Stimulated activated CD4-positive, alpha-beta T cell treated with anti-CD3 and anti-CD28 coated beads, Interleukin-4, amount 100 ng/mL, for 24 hours (primary cell): ENCODE measurements around the gene TNIK.

Experiments used
- DNase-seq: peaks from one replicate; pipeline ENCODE4 v3.0.0-alpha.2; 2020

The TNIK gene

DNA sequence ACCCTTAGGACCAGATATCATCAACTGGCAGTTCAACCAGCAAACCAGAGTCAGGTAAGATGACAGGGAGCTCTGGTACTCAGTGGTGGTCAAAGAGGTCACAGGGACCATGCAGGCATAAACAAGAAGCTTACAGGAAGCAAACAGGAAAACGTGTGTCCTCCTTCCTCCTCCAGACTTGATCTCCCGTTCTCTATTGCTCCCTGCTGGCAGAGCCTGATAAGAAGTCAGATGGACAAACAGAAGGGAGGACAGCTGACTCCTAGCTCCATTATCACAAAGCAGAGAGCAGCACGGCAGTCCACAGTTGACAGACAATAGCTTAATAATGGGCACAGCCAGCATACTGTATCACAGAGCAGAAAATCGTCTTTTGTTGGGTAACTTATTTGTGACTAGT lies 277.2 kb downstream of the TNIK start:
- no peak for DNase-seq

DNA sequence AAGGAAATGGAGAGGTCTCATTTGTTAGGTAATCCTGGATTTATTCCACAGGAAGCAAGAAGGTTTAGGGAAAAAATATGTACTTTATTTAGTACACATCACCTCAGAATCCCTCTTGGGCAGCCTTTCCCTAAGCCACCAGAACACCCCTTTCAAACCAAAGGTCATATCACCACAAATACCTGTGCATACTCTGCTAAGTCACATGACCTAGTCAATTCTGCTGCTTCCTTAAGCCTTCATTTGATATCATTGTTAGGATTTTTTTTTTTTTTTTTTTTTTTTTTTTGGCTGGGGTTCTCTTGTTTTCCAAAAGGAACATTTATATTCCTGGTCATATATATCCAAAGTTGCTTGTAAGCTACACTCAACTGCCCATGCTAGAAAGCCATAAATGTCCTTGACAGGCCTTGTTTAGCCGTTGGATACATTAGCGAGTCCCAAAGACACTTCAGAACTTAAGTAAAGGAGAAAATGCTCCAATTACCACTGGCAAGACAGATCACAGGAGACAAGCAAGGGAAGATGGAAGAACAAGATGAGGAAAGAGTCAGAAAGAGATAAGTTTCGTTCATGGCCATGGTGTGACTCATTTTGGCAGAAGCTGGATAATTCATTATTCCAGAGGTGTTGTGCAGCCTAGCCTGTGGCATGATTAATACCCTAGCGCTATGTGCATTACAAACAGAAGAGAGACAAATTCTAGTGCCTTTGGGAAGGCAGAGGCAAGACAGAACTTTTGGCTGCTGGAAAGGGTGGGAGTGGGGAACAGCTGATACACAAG lies 278.1 kb downstream of the TNIK start:
- no peak for DNase-seq

GRCh38 chr3:171178714-171179113 lies 281.5 kb downstream of the TNIK start:
- no peak for DNase-seq

GRCh38 chr3:171177553-171177952 lies 282.7 kb downstream of the TNIK start:
- no peak for DNase-seq

DNA sequence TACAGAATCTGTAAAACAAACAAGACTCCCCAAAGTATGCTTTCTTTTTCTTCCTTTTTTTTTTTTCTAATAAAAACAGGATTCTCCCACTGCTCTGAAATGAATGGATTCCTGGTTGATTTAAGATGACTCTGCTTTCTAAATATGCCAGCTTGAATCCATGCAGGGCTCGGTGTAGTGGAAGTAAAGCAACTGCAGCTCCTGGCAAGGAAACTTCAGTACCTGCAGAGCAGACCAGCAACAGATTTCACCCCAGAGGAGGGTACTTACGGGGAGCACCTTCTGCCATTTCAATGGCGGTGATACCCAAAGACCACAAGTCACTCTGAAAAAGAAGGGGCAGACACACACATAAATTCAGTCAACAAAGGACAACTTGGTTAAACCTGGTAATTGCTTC lies 283.1 kb downstream of the TNIK start:
- DNase-seq = no peak

DNA sequence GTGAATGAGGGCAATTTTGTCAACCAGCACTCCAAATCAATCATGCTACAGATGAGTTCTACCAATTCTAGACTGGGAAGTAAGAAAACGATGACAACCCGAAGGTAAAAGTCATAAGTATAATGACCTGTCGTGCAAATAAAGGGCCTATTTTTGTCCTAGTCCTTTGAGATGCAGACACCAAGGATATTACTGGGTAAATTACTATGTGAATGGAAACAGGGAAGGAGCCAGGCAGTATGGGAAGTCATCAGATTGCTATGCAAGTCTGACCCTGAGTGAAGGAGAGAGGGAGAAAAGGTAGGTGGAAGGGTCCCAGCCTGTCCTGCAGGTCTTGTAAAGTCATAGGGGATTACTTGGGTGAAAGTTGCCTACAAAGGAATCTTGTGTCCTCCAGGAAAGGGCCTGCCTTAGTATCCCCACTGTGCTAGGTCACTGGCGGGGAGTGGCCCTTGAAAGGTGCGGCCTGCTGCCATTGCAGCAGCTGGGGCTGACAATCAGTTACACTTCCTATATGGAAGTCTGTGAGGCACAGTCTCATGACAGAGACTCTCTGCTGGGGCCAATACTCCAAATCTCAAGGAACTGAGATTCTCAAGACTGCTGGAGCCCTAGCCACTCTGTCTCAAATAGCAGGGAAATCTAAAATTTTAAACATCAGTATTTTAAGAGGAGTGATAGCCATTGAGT lies 283.8 kb downstream of the TNIK start:
- DNase-seq = no peak

DNA sequence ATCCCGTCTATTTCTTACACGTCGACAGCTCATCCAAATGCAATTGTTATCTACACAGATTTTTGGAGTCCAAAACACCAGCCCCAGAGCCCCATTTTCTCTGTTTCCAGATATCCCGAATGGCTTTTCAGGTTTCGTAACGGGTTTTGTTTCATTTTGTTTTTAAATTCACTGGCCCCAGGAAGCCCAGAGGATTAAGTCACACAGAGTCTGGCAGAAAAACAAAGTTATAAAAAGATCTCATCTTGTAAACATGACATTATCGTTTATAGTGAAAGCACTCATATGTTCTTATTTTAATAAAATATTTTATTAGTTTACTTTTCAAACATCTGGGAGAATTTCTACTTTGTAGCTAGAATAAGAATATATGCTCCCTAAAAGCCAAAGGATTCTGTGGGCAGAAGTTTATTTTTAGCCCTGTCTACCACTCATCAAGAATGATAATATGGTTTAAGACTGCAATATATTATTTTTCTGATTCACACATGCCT lies 284.4 kb downstream of the TNIK start:
- no peak for DNase-seq

GRCh38 chr3:171173736-171174135 lies 286.5 kb downstream of the TNIK start:
- DNase-seq = no peak

DNA sequence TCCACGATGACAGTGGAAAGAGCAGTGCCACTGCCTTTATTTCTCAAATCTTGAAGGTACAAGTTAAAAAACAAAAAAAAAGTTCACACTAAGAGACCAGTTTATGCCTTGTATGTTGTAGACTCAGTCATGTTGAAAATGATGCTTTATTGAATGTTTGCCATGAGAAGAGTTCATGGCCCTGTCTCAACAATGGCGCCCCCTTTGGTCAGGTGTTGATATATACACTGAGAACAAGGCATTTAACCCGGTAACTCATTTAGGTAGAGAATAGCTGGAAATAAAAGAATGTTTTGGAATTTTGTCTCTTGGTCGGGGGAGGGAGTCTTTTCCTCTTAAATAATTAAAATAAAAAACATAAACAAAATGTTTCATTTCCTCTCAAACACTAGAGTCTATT lies 288.1 kb downstream of the TNIK start:
- peak; percentile 19 for DNase-seq

DNA sequence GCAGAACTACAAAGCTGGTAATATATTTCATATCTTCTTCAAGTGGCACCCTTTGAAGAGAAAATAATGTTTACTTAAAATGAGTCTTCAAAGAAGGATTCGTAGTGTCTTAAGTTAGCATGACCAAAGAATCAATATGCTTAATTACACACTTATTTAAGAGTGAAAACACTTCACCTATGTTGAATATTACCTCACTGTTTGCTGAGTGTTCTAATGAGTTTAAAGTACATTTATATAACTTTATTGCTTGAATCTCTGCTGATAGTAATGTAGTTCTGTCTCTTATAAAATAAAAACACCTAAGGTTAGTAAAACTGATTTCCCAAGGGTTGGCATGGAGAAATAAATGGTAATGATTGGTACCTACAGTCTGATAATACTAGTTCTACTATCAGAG lies 290.3 kb downstream of the TNIK start:
- no peak for DNase-seq

DNA sequence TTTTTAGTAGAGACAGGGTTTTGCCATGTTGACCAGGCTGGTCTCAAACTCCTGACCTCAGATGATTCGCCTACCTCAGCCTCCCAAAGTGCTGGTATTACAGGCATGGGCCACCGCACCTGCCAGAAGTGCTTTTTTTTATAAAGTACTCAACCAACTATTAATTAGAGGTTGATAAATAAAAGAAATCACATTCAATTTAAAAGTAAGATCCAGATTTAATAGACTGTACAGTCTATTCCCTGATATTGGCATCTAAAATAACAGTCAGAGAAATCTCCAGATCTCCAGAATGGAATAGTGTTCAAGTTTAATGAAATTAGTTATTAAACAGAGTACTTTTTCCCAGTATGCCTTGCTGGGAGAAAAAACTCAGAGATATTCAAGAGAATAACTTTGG lies 290.8 kb downstream of the TNIK start:
- DNase-seq = no peak

DNA sequence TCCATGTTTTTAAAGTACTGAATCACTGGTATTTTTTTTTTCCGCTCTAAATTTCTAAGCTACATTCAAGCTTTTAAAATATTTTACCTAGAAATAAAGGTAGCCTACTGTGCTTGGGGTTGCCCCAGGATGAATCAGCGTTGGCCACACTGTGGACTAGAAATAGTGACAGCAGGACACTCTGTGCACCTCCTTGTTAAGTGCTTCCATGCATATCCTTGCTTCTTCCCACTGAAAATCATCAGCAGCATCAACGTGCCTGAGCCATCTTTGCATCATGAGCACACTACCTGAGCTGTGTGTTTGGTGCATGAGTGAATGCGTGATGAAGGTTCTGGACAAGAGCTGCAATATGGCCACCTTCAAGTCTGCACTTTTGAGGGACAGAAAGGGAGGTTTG lies 291.7 kb downstream of the TNIK start:
- DNase-seq = no peak

DNA sequence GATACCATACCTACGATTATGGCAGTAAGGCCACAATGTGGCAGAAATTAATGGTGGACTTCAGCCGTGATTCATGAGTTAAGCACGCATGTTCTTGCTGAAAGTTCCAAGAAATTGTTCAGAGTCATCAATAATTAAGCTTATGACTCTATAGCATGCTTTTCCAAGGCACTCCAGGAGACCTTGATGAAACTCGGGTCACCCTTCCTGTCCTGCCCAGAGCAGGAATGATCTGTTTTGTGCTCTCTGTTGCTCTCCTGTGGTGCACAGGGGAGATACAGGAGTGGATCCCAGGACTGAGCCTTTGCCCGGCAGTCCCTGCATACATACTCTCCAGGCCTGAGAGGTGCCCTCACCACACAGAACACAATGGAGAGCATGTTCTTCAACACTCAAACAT lies 292.1 kb downstream of the TNIK start:
- no peak for DNase-seq

GRCh38 chr3:171165983-171166382 lies 294.2 kb downstream of the TNIK start:
- DNase-seq = peak; percentile 11

- DNase-seq = no peak
These were observed 294.7 kb downstream of the TNIK start for GRCh38 chr3:171165499-171165921.

- no peak for DNase-seq
These were observed 296.1 kb downstream of the TNIK start for GRCh38 chr3:171164067-171164465.

GRCh38 chr3:171163101-171164066 lies 296.8 kb downstream of the TNIK start:
- DNase-seq = peak; percentile 18

DNA sequence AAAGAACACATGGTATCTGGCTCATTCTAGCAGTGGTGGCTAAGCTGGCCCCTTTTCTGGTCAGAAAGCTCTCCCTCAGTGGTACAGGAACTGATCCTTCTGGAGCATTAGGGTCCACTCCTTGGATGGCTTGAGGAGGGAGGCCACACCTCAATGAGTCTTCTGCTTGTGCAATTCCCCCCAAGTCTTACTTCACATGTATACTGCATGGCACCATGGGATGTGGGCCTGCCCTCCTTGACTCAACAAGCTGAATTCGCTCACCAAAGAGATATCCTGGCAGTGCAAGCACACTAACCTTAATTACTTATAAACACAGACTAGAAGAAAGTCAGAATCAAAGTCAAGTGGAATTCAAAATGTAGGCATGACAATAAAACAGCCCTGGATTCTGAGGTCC lies 299.9 kb downstream of the TNIK start:
- DNase-seq = no peak

GRCh38 chr3:171159822-171160157 lies 300.4 kb downstream of the TNIK start:
- DNase-seq = no peak

DNA sequence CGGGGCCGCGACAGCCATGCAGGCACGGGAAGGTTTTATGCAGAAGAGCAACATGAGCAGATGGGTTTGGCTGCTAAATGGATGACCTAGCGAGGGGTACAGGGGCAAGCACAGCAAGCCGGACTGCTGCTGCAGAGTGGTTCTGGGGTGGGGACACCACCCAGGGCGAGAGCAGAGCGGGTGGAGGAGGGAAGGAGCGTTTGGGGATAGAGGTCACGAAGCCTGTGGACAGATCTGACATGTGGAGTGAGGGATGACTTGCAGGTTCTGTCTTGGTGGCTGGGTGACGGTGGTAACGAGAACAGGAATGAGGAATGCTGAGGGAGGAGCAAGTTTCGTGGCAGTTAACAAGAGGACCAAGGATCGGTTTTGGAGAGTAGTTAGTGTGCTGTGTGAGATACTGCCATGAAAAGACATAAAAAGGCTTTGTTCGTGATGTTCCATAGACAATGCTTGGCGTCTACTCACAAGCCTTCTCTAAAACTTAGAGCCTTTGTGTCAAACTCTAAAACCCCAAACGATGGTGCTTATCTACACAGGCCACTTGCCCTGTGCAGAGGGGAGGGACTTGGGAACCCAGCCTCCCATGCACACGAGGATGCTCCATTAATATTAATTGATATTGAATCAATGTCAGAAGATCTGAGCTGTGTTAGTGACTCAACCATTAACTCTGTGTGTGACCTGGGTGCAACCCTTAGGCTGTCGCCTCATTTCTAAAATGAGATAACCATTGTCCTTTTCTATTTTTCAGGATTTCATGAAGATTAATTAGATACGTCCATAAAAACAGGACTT lies 301.0 kb downstream of the TNIK start:
- no peak for DNase-seq

DNA sequence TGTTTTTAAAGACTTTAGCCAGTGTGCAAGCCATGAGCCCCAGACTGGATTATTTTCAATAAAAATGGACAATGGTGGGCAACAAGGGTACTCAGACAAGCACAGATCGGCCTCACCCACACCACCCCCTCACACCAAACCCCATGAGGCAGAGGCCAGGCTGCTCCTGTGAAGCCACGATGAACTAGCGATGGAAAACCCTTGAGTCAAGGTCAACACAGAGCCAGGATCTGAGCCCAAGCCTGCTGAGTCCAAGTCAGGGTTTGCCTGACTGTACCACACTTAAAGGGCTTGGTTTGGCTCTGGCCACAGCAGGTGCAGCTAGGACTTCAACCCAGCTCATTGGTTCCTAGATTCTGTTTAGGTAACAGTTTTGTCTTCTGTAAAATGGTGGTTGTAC lies 302.2 kb downstream of the TNIK start:
- DNase-seq = no peak

DNA sequence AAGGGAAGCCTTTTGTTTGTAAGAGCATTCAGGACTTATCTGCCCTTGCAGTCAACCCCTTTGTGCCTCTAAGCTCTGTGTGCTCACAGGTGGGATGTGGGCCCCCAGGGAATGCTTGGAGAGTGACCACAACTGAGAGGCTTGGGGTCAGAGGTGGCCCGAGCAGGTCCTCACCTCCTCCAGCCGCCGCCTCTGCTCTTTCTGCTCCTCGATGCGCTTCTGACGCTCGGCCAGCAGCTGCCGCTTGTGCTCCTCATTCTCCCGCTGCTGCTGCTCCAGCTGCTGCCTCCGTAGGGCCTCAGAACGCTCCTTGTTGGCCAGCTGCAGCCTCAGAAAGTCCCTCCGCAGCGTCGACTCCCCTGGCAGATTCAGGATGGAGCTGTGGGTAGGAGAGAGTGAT lies 302.9 kb downstream of the TNIK start:
- no peak for DNase-seq
